ENCODE data around the gene RASAL1. TPM values are rescaled to one million over a fixed set of nuclear protein-coding genes. Genes with fewer than 3 reads are reported as not detected.

Gene RASAL1
- total and polyA plus RNA-seq, 11 donors = not detected

DNA sequence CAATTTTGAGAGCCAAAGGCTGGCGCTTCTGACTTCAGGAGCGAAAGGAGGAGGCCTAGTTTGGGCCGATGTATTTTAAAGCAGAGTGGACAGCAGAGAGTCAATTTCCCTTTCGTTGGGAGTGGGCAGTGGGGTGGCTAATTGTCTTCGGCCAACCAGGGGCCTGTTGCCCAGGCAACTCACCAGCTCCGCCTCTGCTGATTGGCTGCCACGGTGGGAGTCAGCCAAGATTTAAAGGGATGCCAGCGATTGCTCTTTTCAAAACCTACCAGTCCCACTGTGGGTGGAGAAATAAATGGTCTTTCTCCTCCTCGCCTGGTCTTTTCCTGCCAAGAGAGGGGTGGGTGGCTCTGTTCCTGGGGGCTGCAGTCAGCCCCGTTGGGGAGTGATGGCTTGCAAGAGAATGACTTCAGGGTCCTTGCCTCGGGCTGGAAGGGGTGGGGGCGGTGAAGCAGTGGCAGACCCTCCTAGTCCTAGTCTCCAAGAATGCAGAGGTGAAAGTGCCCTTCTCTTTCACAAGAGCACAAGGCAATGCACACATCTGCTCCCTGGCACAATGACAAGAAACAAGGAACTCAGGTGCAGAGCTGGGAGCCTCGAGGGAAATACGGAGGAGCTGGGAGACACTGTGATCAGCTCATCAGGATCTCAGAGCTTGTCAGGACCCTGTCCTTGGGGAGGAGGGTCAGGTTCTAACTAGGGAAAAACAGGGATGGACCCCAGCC is 37.7 kb downstream of the RASAL1 start:
- H3K4me3 ChIP-seq = no peak overlapping the region
- no peak overlapping the region for H3K27ac ChIP-seq
- H3K9me3 ChIP-seq = no peaks in the 10 kb centered on the region
- ATAC-seq = peak in 3 of 4 donors; percentile 15 to 59 (median 25)
- intact Hi-C loops (cut with DNase I) = loop anchor here (1.0 to 5.0 kb wide), 5 partner anchors 46 to 51 kb away; no protein-coding TSS in a partner anchor
- no peaks in the 10 kb centered on the region for H3K36me3 ChIP-seq
- WGBS, 4 donors = 40 to 46% (median 42%) methylated on average over 9 to 14 of the region's 14 CpGs
- peaks cover 0 to 15% (median 4%) of the 10 kb centered on the region in 12 donors for H3K4me1 ChIP-seq
- DNase-seq = peak in 3 of 5 donors; percentile 37 to 51 (median 41)
- no peak for TF ChIP-seq POLR2A (IDR thresholded peaks at IDR 0.05)
- TF ChIP-seq, protein P1, sequence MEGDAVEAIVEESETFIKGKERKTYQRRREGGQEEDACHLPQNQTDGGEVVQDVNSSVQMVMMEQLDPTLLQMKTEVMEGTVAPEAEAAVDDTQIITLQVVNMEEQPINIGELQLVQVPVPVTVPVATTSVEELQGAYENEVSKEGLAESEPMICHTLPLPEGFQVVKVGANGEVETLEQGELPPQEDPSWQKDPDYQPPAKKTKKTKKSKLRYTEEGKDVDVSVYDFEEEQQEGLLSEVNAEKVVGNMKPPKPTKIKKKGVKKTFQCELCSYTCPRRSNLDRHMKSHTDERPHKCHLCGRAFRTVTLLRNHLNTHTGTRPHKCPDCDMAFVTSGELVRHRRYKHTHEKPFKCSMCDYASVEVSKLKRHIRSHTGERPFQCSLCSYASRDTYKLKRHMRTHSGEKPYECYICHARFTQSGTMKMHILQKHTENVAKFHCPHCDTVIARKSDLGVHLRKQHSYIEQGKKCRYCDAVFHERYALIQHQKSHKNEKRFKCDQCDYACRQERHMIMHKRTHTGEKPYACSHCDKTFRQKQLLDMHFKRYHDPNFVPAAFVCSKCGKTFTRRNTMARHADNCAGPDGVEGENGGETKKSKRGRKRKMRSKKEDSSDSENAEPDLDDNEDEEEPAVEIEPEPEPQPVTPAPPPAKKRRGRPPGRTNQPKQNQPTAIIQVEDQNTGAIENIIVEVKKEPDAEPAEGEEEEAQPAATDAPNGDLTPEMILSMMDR (IDR thresholded peaks at IDR 0.05) = no peak
- peaks cover 3 to 38% (median 8%) of the 10 kb centered on the region in 9 donors for H3K27me3 ChIP-seq

DNA sequence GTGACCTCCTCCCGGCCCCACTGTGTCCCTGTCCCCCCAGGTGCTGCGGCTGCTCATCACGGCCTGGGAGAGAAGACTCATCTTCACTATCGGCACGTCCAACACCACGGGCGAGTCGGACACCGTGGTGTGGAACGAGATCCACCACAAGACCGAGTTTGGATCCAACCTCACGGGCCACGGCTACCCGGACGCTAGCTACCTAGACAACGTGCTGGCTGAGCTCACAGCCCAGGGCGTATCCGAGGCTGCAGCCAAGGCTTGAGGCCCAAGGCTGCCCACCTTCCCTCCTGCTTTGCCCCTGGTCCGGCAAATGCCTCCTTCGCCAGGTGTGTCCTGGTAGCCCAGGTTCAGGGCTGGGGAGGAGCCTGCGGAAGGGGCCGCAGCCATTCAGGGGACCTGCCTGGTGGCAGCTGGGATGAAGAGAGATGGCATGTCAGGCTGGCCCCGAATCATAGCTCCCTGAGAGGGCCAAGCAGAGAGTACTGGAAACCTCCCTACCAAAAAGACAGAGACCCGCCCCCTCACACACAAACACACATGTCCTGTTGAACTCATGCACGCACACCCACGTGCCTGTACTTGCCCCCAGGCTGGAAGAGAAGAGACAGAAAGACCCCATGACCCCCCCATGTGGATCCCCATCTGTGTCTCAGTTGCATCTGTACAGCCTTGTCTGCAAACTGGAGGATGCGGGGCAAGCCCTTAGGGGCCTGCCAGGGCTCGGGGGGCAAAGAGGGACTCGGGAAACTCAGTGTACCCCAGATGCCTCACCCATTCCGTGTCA is 38.7 kb downstream of the RASAL1 start:
- H3K36me3 ChIP-seq = no peaks in the 10 kb centered on the region
- no peaks in the 10 kb centered on the region for H3K9me3 ChIP-seq
- H3K27ac ChIP-seq = no peak overlapping the region
- peaks cover 0 to 21% (median 4%) of the 10 kb centered on the region in 12 donors for H3K4me1 ChIP-seq
- peaks cover 2 to 44% (median 11%) of the 10 kb centered on the region in 9 donors for H3K27me3 ChIP-seq
- no peak for DNase-seq
- intact Hi-C loops (cut with DNase I) = loop anchor here in 4 of 10 donors (2.0 to 5.0 kb wide), 3 partner anchors 45 to 50 kb away; no protein-coding TSS in a partner anchor
- 83 to 87% (median 84%) methylated on average over 29 to 30 of the region's 30 CpGs for WGBS, 4 donors
- no peak overlapping the region for H3K4me3 ChIP-seq
- ATAC-seq = no peak
- TF ChIP-seq POLR2A (IDR thresholded peaks at IDR 0.05) = no peak
- TF ChIP-seq, protein P1 (IDR thresholded peaks at IDR 0.05) = no peak

DNA sequence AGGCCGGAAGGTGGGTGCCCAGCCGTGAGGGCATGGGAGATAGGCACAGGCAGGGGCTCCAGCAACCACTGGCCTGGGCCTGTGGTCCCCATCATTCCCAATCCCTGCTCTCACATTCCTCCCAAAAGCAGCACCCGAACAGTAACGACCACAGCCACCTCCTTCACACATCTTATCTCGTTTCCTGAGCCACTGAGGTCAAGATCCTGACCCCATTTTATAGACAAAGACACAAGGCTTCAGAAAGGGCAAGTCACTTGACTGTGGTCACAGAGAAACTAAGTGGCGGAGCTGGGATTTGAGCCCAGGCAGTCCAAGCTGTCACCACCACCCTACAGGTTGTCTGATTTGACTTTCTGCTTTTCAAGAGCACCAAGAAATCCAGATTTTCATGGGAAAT is 40.2 kb downstream of the RASAL1 start:
- H3K27me3 ChIP-seq = peaks cover 2 to 40% (median 11%) of the 10 kb centered on the region in 9 donors
- H3K36me3 ChIP-seq = no peaks in the 10 kb centered on the region
- no peaks in the 10 kb centered on the region for H3K9me3 ChIP-seq
- no peak overlapping the region for H3K4me3 ChIP-seq
- intact Hi-C loops (cut with DNase I) = loop anchor here in 3 of 10 donors (5.0 kb wide), 2 partner anchors 43 to 48 kb away; no protein-coding TSS in a partner anchor
- DNase-seq (no peak), ATAC-seq (no peak)
- TF ChIP-seq POLR2A (IDR thresholded peaks at IDR 0.05) = no peak
- TF ChIP-seq, protein P1 (IDR thresholded peaks at IDR 0.05) = no peak
- 51 to 57% (median 54%) methylated on average over 6 of the region's 6 CpGs for WGBS, 4 donors
- H3K27ac ChIP-seq = no peak overlapping the region
- peaks cover 0 to 21% (median 4%) of the 10 kb centered on the region in 12 donors for H3K4me1 ChIP-seq

DNA sequence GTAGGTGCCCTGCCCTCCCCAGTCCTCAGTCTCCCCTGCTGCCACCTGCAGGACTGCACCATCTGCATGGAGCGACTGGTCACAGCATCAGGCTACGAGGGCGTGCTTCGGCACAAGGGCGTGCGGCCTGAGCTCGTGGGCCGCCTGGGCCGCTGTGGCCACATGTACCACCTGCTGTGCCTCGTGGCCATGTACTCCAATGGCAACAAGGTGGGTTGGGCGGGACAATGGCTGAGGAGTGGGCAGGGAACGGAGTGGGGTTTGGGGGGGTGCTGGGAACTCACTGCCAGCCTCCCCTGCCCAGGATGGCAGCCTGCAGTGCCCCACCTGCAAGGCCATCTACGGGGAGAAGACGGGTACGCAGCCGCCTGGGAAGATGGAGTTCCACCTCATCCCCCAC is 40.8 kb downstream of the RASAL1 start:
- TF ChIP-seq, protein P1 (IDR thresholded peaks at IDR 0.05) = no peak
- TF ChIP-seq POLR2A (IDR thresholded peaks at IDR 0.05) = no peak
- Histone ChIP-seq H3K4me1 (peaks cover 0 to 21% (median 4%) of the 10 kb centered on the region in 12 donors), H3K36me3 (no peaks in the 10 kb centered on the region), H3K27me3 (peaks cover 2 to 38% (median 13%) of the 10 kb centered on the region in 9 donors), H3K9me3 (no peaks in the 10 kb centered on the region), H3K4me3 (no peak overlapping the region), H3K27ac (no peak overlapping the region)
- DNase-seq (no peak), ATAC-seq (no peak)
- intact Hi-C loops (cut with DNase I) = loop anchor here in 3 of 10 donors (5.0 kb wide), 2 partner anchors 42 to 47 kb away; no protein-coding TSS in a partner anchor
- WGBS, 4 donors = 90 to 93% (median 92%) methylated on average over 16 of the region's 16 CpGs

All from heart left ventricle (tissue), 16 donors.